HG02973 (cell line): ENCODE data around the gene PRKCB.
"Not testable (repeated sequence)": the region's sequence is repeated elsewhere in the genome, so short reads cannot be mapped to it uniquely, and the experiment has no call there.

Source experiments
- ATAC-seq: cut with Tn5 transposase; IDR thresholded peaks from one replicate; pipeline ENCODE4 v1.9.1; 2021; ENCODE audit warnings: moderate library complexity; ENCODE audit not compliant: unreplicated experiment

PRKCB gene

DNA sequence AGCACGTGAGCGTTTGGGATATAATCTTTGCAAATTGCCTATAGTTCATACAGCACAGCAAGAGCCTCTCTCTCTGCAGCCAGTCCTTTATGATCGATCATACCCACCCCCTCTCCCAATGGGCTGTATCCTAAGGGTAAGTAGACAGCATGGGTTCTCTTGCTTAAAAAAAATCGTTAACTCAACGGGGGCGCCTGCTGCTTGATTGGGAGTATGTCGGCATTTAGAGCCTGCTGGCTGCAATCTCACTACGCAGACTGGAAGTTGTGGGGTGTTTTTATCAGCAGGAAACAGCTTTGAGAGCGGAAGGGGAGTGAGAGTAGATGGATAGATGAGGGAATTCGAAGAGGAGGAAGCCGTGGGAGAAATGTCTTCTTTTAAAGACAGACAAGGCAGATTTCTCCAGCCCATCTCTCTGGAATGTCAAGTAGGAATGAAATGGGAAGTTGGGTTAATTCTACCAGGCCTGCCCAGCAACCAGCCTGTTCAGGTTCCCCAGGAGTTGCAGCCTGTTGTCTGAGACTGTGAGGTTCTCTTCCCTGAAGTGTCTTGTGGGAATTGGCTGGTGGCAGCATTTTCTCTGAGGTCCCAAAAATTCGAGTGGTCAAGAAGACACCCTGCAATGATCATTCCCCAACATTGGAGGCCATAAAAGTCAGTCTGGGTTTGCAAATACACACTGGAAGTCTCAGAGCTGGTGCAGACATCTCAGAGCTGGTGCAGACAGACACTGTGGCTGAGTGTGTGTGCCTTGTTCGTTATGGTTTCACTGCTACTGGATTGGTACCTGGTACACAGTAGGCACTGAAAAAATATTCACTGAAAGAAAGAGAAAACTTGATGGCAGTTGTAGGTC, 65.6 kb downstream of the PRKCB start:
- no peak for ATAC-seq

DNA sequence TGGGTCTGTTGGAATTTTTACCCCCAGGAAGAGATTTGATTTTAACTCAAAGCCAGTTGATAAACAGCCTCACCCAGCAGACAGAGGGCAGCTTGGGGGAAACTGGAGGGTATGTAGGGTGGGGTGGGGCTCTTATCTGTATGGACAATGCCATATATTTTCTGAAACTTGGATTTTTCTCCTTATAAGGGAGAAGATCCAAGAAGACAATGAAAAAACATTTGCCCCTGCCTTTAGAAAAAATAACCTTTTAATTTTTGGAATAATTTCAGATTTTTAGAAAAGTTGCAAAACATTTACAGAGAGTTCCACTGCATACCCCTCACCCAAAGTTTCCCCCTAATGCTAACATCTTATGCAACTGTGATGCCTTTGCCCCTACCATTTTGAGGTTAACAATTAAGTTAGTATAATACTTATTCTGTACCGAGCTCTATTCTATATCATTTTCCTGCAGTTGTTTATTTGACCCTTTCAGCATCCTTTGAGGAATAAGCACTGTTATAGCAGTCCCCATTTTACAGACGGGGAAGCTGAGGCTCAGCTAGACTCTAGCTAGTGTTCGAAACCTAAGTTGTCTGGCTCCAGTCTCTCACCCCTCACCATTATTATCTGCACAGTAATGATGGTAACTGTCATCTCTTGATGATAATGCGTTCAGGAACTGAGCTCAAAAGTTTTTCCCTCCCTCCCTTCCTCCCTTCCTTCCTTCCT, 66.4 kb downstream of the PRKCB start:
- no peak for ATAC-seq

GRCh38 chr16:23902748-23903414, 67.1 kb downstream of the PRKCB start:
- ATAC-seq: no peak

- no peak for ATAC-seq
Measured at GRCh38 chr16:23905027-23905426, 69.2 kb downstream of the PRKCB start.

DNA sequence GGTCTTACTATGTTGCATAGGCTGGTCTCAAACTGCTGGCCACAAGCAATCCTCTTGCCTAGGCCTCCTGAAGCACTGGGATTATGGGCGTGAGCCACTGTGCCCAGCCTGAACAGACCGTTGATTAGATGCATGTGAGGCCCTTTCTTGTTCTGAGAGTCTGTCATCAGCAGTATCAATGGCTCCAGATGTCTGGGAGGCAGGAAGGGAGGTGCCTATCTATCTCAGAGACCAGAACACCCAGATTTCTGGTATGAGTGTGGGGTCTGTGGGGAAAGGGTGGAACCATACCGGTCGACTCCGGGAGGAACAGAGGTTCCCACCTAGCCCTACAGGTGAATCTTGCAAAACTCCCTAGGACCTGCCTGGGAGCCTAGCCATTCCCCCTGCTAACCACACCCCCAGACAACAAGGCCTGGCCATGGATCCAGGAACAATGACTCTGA, 71.7 kb downstream of the PRKCB start:
- no peak for ATAC-seq

DNA sequence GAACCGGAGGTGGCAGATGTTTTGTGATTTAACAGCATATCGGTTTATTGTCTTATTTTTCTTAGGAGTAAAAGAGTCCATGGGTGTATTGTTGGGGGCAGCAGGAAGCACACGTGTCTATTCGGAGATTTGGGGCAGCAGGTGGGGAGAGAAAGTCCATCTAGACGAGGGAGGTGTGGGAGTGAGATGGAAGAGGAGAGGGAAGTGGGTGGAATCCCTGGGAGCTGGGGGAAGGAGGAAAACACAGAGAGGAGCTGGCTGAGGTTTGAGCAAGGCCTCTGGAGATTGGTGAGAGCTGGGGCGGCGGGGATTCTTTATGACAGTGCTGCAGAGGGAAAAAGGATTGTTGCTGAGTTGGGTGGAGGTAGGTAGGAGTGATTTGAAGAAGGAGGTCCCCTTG, 72.1 kb downstream of the PRKCB start:
- ATAC-seq: no peak

GRCh38 chr16:23908790-23909189, 73.0 kb downstream of the PRKCB start:
- no peak for ATAC-seq

- ATAC-seq: no peak
Measured at GRCh38 chr16:23909792-23910418, 74.1 kb downstream of the PRKCB start.

GRCh38 chr16:23914946-23915530, 79.3 kb downstream of the PRKCB start:
- no peak for ATAC-seq

DNA sequence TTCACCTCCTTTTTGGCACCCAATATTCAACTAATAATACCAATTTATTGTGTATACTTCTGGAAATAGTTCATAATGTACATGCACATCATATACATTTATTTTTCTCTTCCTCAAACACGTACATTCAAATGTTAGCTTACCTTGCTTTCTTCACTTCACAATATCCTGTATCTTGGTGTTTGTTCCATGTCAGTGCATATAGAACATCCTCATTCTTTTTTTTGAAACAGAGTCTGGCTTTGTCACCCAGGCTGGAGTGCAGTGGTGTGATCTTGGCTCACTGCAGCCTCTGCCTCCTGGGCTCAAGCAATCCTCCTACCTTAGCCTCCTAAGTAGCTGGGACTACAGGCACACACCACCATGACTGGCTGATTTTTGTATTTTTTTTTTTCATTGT, 80.8 kb downstream of the PRKCB start:
- ATAC-seq: not testable (repeated sequence)

DNA sequence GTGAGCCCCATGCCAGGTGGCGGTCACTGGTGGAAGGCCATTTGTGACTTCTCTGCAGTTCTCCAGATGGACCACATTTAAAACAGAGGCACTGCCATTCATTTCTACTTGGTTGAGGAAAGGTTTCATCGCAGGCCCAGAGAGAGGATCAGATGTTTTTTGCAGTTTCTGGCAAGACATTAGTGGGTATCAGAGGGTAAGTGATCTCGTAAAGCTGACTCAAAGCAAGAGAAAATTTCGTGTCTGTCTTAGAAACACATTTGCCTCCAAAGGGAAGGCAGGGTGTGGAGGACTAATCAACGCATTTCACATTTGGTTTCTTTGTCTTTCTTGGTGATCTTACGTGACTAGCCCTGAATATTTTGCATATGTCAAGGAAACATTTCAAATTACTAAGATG, 81.8 kb downstream of the PRKCB start:
- ATAC-seq: peak; percentile 47

GRCh38 chr16:23920446-23920845, 84.7 kb downstream of the PRKCB start:
- no peak for ATAC-seq

- ATAC-seq: no peak
Measured at GRCh38 chr16:23920899-23921298, 85.1 kb downstream of the PRKCB start.

- ATAC-seq: no peak
Measured at GRCh38 chr16:23922406-23922805, 86.6 kb downstream of the PRKCB start.

GRCh38 chr16:23924128-23924527, 88.3 kb downstream of the PRKCB start:
- no peak for ATAC-seq

DNA sequence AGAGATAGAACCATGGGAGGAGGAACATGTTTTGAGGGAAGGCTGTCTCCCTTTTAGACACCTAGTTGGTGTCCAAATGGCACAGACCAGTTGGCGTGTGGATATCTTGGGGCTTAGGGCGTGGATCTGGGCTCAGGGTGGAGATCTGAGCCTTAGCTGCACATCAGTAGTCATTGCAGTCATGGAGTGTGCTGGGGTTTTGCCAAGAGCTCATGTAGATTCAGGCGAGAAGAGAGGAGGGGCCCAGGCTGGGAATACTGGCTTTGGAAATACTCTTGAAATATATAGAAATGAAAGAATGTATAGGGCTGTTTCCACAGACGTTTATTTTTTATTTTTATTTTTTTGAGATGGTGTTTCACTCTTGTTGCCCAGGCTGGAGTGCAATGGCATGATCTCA, 92.0 kb downstream of the PRKCB start:
- no peak for ATAC-seq

- no peak for ATAC-seq
Measured at GRCh38 chr16:23929237-23929636, 93.5 kb downstream of the PRKCB start.

DNA sequence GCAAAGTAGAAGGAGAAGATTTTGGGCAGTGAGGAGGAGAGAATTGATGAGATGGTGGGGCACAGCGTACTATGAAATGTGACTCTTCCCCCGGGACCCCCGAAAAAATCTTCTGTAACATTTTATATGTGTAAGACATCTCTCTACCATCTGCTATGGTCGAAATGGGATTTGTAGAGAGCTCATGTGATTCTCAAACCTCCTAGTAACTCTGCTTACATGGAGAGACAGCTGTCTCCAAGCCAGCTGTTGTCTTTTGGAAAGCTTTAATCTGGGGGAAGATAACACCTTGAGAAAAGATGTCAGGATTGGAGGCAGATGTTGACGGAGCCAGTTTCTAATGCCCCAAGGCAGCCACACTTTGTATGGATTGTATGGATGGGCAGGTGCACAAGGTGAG, 94.1 kb downstream of the PRKCB start:
- no peak for ATAC-seq

GRCh38 chr16:23930791-23931190, 95.0 kb downstream of the PRKCB start:
- no peak for ATAC-seq

- ATAC-seq: no peak
Measured at GRCh38 chr16:23931199-23931598, 95.4 kb downstream of the PRKCB start.

DNA sequence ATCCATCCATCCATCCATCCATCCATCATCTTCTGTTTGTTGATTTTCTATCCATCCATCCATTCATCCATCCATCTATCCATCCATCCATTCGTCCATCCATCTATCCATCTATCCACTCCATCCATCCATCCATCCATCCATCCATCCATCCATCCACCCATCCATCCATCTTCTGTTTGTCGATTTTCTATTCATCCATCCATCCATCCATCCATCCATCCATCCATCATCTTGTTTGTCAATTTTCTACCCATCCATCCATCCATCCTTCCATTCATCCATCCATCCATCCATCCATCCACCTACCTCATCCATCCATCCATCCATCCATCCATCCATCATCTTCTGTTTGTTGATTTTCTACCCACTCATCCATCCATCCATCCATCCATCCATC, 97.9 kb downstream of the PRKCB start:
- ATAC-seq: not testable (repeated sequence)
